ENCODE results near the gene CBL.

Gene CBL

DNA sequence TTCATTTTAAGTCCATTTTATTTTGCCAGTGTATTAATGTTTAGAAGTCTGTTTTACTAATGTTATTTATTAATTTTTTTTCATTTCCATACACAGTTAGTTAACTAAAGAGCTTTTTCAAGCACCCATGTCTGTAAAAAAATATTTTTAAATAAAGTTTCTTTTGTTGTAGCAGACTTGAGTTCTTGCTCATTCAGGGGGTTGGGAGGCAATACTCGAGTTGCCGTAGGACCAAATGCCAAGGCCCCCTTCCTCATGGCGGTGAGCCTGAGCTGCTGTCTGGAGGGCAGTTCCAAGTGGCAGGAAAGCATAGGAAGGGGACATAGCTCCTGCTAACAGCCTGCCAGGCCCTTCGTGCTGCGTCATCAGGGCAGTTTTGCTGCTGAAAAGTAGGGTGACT, 101.8 kb downstream of the CBL start:
- Histone ChIP-seq H3K4me3 (ENCODE audit: low read depth in 1 of 2, low read length in 1 of 2) (no peak overlapping the region), H3K4me1 (ENCODE audit: control insufficient read depth in 1 of 2, insufficient read depth in 1 of 2, low read depth in 1 of 2, low read length in 1 of 2) (no peaks in the 10 kb centered on the region), H3K27me3 (peaks cover 16% of the 10 kb centered on the region), H3K36me3 (peaks cover 81% of the 10 kb centered on the region), H3K27ac (no peak overlapping the region), H3K9me3 (no peaks in the 10 kb centered on the region)
- TF ChIP-seq, protein P1, sequence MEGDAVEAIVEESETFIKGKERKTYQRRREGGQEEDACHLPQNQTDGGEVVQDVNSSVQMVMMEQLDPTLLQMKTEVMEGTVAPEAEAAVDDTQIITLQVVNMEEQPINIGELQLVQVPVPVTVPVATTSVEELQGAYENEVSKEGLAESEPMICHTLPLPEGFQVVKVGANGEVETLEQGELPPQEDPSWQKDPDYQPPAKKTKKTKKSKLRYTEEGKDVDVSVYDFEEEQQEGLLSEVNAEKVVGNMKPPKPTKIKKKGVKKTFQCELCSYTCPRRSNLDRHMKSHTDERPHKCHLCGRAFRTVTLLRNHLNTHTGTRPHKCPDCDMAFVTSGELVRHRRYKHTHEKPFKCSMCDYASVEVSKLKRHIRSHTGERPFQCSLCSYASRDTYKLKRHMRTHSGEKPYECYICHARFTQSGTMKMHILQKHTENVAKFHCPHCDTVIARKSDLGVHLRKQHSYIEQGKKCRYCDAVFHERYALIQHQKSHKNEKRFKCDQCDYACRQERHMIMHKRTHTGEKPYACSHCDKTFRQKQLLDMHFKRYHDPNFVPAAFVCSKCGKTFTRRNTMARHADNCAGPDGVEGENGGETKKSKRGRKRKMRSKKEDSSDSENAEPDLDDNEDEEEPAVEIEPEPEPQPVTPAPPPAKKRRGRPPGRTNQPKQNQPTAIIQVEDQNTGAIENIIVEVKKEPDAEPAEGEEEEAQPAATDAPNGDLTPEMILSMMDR (IDR thresholded peaks at IDR 0.05) = no peak

DNA sequence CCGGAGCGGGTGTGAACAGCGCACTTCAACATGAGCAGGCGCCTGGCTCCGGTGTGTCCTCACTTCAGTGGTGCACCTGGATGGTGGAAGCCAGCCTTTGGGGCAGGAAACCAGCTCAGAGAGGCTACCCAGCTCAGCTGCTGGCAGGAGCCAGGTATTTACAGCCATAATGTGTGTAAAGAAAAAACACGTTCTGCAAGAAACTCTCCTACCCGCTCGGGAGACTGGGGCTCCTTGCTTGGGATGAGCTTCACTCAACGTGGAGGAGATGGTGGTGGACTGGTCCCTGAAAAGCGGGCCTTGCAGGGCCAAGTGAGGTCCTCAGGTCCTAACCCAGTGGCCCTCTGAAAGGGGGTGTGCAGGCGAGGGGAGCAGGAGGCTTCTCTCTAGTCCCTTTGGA, 103.3 kb downstream of the CBL start:
- Histone ChIP-seq H3K36me3 (peaks cover 67% of the 10 kb centered on the region), H3K4me1 (ENCODE audit: control insufficient read depth in 1 of 2, insufficient read depth in 1 of 2, low read depth in 1 of 2, low read length in 1 of 2) (no peaks in the 10 kb centered on the region), H3K9me3 (no peaks in the 10 kb centered on the region), H3K27ac (no peak overlapping the region), H3K4me3 (ENCODE audit: low read depth in 1 of 2, low read length in 1 of 2) (no peak overlapping the region), H3K27me3 (peaks cover 30% of the 10 kb centered on the region)
- TF ChIP-seq, protein P1 (IDR thresholded peaks at IDR 0.05) = no peak

DNA sequence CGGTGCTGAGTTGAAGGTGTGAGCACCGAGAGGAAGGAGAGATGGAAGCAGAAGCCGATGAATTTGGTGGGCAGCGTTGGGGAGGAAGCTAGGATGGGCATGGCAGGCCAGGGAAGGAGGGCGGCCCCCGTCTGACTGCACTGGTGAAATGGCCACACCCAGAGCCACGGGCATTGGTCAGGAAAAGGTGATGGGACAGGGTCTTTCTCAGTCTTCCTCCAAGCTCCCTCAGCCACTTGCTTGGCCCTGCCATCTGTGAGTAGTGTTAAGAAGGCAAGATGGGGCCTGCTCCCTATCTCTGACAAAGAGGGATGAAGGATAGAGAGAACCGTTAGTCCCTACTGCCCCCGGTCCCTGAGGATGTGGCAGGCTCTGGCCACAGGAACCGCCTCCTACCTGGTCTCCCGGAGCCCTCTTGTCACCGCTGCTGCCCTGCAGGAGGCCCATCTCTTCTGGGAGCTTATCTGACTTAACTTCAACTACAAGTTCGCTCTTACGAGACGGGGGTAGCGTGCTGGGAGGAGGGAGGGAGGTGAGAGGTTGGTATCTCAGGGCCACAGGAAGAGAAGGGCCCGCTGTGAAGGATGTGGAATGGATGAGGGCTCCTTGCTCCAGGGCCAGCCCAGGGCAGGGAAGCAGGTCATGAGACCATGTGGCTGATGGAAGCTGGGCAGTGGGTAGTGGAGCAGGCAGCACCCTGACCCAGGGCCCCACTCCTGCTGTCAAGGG, 104.0 kb downstream of the CBL start:
- Histone ChIP-seq H3K4me3 (ENCODE audit: low read depth in 1 of 2, low read length in 1 of 2) (no peak overlapping the region), H3K9me3 (no peaks in the 10 kb centered on the region), H3K36me3 (peaks cover 60% of the 10 kb centered on the region), H3K4me1 (ENCODE audit: control insufficient read depth in 1 of 2, insufficient read depth in 1 of 2, low read depth in 1 of 2, low read length in 1 of 2) (peaks cover 0 to under 1% of the 10 kb centered on the region in 2 experiments), H3K27me3 (peaks cover 37% of the 10 kb centered on the region), H3K27ac (no peak overlapping the region)
- TF ChIP-seq, protein P1 (IDR thresholded peaks at IDR 0.05) = no peak

DNA sequence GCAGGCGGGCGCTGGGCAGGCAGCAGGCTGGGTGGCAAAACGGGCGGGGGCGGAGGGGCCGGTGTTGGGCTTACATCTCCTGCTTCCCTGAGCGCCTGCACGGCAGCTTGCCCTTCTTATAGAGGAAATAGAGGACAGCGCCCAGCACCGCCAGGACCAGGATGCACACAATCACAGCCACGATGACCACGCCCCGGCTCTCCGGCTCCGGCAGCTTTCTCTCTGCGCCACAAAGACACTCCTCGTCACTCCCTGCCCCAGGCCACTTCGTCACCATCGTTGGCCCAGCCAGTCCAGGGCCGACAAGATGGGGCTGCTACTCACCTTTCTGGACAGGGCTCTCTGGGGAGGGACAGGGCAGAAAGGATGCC, 104.5 kb downstream of the CBL start:
- Histone ChIP-seq H3K4me3 (ENCODE audit: low read depth in 1 of 2, low read length in 1 of 2) (no peak overlapping the region), H3K36me3 (peaks cover 54% of the 10 kb centered on the region), H3K4me1 (ENCODE audit: control insufficient read depth in 1 of 2, insufficient read depth in 1 of 2, low read depth in 1 of 2, low read length in 1 of 2) (peaks cover under 1 to 6% of the 10 kb centered on the region in 2 experiments), H3K9me3 (no peaks in the 10 kb centered on the region), H3K27me3 (peaks cover 43% of the 10 kb centered on the region), H3K27ac (no peak overlapping the region)
- TF ChIP-seq, protein P1 (IDR thresholded peaks at IDR 0.05) = no peak

DNA sequence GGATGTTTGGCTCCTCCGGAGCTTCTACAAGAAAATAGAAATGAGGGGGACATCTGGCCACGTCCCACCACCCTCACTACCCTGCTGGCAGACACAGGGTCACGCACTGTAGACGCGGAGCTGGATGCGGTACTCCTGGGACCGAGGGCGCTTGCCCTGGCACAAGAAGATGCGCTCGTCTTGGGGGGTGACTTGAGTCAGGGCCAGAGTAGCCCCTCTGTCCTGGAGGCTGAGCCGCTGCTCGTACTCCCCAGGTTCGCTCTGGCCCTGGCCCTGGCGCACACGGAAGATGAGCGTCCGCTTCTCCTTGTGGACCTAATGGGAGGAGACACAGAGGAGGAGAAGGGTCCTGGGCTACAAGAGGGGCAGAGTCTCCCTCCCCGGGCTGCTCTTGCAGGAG, 108.6 kb downstream of the CBL start:
- peaks cover 36 to 40% of the 10 kb centered on the region in 2 experiments for H3K4me1 ChIP-seq (ENCODE audit: control insufficient read depth in 1 of 2, insufficient read depth in 1 of 2, low read depth in 1 of 2, low read length in 1 of 2)
- H3K9me3 ChIP-seq = no peaks in the 10 kb centered on the region
- H3K36me3 ChIP-seq = peaks cover 15% of the 10 kb centered on the region
- H3K27ac ChIP-seq = no peak overlapping the region
- no peak overlapping the region for H3K4me3 ChIP-seq (ENCODE audit: low read depth in 1 of 2, low read length in 1 of 2)
- peaks cover 83% of the 10 kb centered on the region for H3K27me3 ChIP-seq
- TF ChIP-seq, protein P1 (IDR thresholded peaks at IDR 0.05) = no peak

Data from neutrophil (primary cell).